Hematopoietic multipotent progenitor cell treated with erythropoietin and hydrocortisone succinate and interleukin-3 and kit ligand, for 15 days (in vitro differentiated cells): ENCODE measurements around the gene TSHZ3.

Source experiments
- DNase-seq: peaks from one replicate; pipeline ENCODE4 v3.0.0-alpha.2; 2015; ENCODE audit warnings: low spot score

The TSHZ3 gene

DNA sequence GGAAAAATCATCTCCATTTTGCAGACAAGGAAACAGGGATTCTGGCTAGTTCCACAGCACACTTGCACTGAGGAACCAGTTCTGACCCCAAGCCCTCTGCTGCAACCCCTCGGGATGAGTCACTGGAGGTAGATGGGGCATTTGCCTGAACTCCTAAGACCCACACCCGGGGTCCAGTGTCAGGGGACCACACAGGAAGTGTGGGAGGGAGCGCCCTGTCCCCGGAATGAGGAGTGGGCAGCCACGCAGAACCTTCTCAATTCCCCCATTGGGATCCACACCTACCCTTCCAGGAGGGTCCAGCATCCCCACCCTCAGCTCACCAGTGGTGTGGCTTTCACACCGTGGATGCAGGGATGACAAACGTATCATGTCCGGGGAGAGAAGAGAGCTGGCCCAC lies 62.7 kb downstream of the TSHZ3 start:
- no peak for DNase-seq

DNA sequence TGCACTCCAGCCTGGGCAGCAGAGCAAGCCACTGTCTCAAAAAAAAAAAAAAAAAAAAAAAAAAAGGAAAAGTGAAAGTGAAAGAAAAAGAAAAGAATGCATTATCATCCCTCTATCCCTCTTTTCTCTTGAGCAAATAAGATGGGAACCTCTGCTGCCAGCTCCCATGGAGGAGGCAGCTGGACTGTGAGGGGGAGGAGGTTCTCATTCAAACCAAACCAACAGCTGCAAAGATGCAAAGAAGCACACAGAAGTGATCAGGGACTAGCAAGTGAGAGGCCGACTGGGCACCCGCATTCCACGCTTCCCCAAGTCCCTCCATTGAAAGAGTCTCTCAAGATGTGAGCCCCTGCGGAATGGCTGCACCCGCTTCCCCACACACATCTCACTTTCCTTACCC lies 63.5 kb downstream of the TSHZ3 start:
- no peak for DNase-seq

DNA sequence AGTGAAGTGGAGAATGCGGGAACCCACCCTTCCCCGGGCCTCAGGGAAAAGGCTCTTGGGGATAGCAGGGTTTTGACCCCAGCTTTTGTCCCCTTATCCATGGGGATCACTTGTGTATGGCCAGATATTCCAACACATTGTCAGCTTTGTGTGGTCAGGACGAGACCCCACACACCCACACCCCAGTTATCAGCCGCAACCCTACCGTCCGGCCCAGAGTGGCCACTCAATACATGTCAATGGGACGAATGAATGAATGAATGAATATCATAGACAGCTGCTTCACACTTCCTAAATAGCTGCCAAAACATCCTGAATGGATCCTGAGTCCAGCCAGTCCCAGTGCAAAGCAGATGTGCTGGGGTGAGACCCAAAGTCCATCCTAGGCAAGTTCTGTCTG lies 64.6 kb downstream of the TSHZ3 start:
- no peak for DNase-seq

DNA sequence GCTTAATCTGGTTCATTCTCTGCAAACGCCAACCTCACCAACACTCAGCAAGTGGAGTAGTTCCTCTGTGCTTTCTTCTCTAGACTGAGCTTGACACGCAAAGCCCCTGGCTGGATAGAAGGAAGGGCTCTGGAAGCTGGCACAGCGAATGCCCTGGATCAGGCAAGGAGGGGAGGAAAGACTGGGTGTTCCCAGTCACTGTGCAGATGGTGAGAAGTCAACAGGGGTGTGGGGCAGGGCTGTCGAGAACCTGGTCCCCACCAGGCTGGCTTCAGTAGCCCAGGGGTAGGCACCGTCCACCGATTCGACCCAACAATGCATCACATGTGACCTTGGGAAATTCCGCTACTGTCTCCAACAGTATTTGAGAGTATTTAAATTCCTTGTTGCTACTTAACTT lies 65.5 kb downstream of the TSHZ3 start:
- no peak for DNase-seq

DNA sequence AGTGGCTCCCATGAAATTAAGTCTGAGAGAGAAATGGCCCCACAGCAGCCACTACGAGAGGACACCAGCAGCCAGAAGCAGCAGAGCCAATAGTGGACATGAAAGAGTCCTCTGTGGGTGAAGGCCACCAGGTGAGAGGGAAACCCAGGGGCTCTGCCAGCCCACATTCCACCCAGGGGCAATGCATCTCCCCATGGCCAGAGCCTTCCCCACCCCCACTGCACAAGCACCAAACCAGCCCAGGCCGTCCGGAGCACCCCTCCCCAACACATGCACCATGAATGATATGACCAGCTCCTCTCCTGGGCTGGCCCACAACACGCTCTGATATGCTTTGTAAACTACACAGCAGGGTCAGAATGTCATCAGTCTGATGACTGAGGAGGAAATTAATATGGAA lies 66.9 kb downstream of the TSHZ3 start:
- no peak for DNase-seq

DNA sequence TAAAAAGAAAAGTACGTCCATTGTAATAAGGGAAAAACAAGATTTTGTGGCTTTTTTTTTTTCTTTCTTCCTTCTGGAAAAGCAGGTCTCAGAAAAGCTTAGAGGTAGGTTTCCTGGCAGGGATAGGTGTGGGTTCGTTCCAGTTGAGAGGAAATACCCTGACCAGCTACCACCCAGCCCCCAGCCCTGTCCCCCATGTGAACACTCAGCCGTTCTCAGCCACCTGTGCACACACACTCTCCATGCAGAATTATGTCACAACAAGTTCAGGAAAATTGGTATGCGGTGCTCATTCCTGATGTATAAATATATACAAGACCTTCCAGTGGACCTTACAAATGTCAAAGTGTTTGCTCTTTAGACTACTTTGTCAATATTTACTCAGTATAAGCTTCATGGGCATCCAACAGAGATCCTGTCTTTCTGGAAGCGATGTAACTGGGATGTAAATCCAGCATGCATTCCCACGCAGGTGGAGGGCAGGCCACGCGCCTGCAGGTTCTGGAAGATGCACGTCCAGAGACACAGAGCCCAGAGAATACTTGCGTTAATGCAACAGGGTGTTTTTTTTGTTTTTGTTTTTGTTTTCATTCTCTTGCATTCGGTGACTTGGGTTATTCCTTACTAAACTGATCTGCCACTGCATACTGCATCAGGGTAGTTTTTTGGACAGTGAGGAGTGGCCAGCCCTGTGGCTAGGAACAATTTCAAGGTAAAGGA lies 68.8 kb downstream of the TSHZ3 start:
- DNase-seq = no peak

DNA sequence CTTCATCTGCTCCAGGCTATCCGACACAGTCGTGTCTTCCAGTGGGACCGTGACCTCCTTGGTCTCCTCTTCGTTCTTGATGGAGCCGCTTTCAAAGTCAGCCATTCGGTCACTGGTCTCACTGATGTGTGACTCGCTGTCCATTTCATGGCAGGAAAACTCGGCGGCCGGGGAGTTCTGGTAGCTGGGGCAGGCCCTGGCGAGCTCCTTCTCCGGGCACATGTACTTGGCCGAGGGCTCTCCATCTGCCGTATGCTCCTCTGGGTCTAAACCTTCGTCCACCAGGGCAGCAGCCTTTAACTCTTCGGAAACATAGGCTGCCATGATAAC lies 69.8 kb downstream of the TSHZ3 start:
- DNase-seq = no peak

DNA sequence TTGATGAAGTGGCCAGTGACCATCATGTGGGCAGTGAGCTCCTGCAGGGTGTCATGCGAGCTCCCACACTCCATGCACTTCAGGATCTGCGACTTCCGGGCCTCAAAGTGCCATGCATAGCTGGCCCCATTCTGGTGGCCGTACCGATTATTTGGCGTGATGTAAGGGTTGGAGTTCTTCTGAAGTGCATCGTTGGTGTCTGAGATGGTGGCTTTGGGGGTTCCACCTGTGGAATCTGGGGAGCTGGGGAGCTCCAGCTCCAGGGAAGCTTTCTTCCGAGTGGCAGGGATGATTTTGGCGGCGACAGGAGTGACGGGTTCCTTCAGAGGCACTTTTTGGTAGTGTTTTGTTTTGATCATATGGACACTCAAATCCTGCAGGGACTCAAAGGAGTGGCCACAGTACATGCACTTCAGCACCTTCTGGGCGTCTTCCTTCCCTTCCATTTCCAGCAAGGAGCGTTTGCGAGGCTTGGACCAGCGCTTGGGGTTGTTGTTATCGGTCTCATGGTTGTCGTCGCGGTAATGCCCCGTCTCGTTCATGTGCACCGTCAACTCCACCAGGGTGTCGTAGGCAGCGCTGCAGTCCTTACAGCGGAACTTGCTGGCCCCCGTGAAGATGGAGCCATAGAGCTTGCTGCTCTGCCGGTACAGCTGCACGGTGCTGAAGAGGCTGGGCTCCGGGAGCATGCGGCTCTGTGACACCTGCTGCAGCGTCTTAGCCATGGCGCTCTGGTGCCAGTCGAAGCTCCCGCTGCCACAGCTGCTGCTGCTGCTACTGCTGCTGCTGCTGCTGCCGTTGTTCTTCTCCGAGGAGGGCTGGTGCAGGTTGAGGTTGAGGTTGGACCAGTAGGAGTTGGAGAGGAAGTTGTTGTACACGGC lies 70.4 kb downstream of the TSHZ3 start:
- no peak for DNase-seq

DNA sequence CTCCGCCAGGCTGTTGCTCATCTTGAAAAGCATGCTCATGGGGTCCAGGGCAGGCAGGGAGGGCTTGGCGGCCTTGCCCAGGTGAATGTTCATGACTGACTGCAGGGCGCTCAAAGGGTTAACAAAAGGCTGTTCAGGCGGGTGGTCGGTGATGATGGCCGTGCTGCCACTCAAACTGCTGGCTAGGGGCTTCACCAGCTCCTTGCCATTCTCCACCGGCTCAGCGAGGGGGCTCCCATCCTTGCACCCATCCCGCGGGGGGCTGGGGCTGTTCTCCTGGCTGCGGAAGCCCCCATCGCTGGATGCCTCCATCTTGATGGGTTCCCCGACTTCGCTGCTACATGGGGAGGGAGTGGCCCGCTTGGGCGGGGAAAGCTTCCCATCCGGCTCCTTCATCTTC lies 71.7 kb downstream of the TSHZ3 start:
- DNase-seq = no peak

DNA sequence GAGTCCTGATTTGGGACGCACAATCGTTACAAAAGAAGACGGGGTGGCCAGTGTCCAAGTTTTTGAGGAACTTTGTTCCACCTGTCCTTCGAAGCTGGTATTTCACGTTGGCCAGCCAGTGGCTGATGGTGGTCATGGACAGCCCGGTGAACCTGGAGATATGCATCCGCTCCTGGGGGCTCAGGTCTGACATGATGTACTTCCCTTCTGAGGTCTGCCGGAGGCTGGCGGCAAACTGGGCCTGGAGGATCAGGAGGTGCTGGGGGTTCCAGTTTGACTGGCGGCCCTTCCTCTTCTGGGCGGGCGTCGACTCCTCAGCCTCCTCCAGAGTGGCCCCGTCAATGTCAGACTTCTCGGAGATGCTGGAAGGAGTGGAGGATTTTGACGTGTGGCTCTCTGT lies 72.4 kb downstream of the TSHZ3 start:
- no peak for DNase-seq

DNA sequence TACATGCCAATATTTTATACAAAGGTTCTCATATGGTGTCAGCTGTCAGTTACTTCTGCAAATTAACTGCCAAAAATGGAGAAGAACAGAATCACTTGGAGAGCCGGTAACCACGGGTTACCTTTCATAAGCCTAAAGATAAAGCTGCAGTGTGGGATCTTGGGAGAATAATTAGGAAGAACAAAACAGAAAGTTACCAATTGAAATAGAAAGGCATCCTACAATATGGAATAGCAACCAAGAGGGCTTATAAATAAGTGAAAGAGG lies 74.2 kb downstream of the TSHZ3 start:
- no peak for DNase-seq

DNA sequence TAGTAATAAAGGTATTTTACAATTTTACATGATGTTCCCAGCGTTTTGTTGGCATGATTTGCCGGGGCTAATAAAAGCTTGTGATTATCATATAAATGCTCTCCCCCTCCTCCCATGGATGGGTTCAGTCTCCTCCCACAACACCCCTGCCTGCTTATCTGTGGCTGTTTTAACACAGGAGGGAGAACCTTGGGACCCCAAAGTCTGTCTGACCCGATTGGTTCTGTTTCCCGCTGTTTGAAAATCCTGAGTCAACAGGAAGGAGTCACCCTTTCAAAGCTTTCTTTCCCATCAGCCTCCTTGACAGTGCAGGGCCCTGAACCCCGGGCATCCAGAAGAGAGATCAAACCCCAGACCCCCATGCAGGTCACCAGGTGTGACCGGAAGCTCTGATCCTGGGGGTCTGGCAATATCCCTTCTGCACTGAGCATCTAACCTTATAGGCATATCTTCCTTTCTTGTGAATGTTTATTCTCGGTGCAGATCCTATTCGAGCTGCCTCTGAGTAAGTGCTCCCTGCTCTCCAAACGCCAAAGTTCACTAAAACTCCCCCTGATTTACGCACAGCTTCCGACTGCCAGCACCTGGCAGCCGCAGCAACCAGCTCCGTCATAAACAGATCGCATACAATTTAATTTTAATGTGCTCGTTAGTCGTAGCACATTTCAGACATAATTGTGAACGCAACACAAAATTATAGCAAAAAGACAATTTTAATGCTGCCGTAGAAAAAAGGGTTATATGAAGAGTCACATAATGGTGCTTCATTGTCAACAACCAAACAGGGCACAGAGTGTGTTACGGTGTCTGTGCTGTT lies 74.8 kb downstream of the TSHZ3 start:
- DNase-seq = no peak

DNA sequence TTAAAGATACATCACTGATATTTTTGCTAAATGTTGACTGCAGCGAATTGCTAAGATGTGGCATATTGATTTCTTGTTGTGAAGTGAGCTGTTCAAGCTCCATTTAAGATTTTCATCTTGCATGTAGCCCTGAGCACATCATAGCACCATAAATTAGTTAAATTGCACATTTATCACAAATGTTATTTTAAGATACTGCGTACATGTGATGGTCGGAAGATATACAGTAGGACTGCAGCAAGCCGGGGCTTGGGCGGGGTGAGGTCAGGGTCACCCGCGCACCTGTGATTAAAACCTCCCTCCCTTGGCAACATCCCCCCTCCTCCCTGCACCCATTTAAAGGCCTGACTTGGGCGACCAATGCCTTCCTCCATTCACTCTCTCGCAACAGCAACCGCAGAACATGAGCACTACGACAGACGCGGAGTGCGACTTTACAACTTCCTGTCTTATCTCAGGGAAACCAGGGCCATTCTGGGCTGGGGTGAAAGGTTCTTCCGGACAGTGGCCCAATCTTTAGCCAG lies 76.6 kb downstream of the TSHZ3 start:
- DNase-seq = no peak

DNA sequence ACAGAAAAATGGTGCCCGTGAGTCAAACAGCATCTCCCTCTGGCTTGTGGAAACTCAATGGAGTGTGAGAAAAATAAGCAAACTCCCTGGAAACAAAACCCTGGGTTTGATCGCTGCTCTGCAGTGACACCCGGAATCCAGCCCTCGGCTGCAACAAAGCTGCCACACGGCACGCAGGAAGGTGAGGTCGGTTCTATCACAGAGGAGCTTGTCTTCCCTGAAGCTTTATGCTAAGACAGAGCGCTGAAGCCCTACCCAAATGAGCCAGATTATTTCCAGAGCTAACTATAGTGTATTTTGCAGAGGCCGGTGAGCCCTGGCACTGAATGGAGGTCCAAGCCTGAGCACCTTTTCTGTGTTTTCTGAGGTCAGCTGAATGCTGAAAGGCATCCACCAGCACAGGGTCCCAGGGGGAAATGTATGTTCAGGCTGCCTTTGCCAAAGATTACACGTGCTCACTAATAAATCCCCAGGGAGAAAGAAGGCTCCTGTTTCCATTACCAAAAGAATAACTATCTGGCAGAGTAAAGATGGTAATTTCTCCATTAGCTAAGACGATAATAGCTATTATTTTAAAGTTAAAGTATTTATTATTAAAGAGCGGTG lies 77.8 kb downstream of the TSHZ3 start:
- no peak for DNase-seq

DNA sequence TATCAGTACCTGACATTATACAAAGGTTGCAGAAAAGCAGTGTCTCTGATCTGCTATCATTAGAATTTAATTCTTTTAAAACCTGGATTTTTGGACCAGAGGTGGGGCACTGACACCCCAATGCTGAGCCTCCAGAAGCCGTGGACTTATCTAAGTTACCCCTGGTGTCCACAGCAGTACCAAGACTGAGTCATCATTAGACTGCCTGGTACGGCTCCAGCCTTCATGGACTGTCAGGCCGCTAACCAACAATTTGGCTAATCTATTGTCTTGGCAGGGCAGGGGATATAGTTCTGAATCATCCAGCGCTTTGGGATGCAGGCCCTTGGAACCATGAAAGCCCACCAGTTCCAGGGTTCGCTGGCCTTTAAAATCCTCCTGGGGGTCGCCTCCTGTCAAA lies 78.3 kb downstream of the TSHZ3 start:
- no peak for DNase-seq

DNA sequence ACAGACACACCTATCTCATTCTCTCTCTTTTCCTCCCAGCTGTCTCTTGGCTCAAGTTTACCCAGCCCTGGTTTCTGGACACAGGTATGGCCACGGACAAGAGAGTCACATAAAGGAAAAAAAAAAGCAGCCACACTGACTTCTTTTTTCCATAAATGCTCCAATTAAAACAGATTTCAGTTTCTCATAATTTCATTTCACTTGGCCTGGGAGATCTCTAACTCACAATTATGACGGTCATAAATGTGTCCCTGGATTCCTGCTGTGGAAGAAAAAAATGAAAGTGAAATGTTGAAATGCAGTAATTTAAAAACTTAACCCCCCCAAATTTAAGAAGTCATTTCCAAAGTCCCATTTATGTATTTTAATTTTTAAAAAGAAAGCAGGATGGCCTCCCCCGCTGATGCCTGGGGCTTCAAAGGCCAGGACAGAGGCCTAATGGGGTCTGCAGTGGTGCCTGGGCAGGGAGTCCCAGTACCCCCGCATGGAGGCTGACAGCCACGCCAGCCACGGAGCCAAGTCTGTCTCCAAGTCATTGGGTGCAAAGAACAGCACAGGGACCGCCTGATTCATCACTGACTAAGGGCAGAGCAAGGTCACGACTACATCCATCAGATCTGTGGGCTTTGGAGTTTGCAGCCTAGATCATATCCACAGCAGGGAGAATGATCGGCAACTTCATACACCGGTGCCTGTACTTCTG lies 79.7 kb downstream of the TSHZ3 start:
- no peak for DNase-seq

DNA sequence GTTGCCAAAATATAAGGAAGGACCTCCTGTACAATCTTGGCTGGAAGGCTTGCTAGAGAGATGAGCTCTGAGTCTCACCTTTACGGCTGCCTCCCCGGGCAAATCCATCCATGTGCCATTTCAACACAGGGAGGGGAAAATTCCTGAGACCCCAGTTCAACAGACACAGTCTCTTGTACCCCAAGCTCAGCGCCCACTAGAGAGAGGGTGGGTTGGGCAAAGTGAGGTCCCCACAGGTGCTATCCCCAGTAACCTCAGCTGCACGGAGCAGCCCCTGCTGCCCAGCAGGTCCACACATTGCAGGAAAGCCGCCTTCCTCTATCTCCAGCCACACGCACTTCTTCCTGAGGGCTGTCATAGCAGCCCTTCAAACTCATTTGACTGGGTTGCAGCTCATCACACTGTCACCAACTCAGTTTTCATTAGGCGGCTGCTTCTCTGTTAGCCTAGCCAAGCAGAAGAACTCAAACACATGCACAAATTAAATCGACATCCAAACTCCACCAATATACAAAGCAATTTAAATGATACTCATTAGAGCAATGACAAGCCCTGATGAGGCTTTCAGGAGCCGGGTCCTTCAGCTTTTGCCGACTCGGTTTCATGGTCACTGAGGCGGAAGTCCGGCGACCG lies 80.4 kb downstream of the TSHZ3 start:
- no peak for DNase-seq

DNA sequence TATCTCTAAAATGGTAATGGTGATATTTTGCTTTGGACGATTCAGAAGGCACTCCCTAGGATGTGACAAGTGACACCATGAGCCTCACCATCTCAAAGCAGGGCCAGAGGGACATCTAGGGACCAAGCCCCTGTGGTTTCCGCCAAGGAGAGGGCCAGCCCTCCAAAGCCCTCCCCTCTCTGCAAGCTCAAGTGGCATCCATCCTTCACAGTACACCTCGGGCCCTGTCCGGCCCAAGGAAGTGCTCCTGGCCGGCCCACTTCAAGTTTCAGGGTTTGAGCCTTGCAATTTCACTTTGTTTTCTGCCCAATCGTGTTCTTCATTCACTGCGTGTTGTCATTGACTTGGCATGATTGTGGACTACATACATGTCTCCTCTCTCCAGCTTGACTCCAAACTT lies 82.5 kb downstream of the TSHZ3 start:
- no peak for DNase-seq

DNA sequence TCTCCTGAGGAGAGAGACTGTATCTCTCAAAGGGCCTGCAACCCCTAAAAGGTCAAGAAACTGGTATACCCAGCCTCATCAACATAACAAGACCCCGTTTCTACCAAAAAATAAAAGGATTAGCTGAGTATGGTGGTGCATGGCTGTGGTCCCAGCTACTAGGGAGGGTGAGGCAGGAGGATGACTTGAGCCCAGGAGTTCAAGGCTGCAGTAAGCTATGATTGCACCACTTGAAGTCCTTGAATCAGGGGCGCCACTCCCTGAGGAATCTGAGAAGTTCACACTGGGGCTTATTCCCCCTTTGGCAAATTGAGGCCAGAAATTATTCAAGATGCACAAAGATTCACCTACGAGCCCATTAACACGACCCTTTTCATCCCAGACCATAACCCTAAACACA lies 83.0 kb downstream of the TSHZ3 start:
- no peak for DNase-seq

DNA sequence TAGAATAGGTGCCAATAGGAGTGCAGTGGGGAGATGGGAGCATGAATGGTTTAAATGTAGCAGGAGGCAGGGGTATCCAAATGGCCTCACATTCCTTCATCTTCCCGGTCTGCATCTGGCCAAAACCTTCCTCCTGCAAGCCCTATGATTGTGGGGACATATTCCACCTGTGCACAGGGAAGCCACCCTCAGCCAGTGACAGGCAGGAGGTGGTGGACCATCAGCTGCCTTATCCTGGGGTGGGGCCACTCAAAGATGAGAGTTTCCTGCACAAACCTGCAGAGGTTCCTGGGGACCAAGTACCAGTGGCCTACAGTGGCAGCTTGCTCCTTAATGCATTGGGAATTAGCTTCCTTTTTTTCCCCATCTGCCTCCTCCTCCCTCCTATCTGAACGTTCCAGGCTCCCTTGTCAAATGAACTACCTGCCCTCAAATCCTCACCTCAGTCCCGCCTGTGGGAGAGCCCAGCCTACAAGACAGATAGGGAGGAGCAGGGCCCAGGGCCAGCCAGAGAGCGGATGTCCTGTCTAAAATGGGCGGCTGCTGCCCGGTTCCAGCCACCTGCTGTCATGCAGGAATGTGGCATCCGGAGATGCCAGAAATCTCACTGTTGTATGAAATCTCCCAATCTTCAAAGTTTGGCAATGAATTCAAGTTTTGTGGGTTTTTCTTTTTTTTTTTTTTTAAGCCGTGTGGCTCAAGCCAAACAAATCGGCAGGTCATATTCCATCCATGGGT lies 85.0 kb downstream of the TSHZ3 start:
- no peak for DNase-seq

DNA sequence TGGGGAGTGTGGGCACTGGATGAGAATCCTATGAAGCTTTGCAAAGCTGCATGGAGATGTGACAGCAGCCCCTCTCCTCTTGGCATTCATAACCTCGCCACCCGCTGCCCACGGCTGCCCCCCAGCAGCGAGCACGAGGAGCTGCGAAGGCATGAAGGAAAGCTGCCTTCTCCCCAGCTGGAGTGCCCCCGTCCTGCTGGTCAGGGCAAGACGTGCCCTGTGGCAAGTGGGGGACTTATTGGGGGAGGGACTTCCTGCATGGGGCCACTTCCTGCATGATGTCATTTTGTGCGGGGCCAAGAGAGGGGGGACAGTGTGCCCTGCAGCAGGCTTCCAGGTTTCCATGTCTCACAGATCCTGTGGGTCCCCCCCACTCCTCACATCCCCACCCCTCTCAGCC lies 85.9 kb downstream of the TSHZ3 start:
- no peak for DNase-seq
